Panc1 (cell line): ENCODE data around the gene ZNF845. TPM values are rescaled to one million over a fixed set of nuclear protein-coding genes. Genes with fewer than 3 reads are reported as not detected.

Experiments used
- ATAC-seq: fragments of 200-7000 bp; cut with Tn5 transposase; 2 replicates; pipeline ENCODE4 v1.9.1; 2020; ENCODE audit warnings: mild to moderate bottlenecking, moderate library complexity
- BruUV-seq: library from RNA; stranded (reverse); fragments of 400-500 nt; replicated peaks from 2 replicates; lab custom pipeline; 2021; lab: Mats Ljungman, UMichigan
- CTCF ChIA-PET: fragments of 300-600 bp; sonication (Branson Sonifier 250); formaldehyde crosslinking; loops from one replicate; lab custom pipeline; 2022; ENCODE audit warnings: antibody characterized with exemption; lab: Charles Lee
- POLR2A ChIA-PET: fragments of 300-600 bp; sonication (Branson Sonifier 250); formaldehyde crosslinking; loops from one replicate; lab custom pipeline; 2022; ENCODE audit warnings: antibody characterized with exemption; lab: Charles Lee
- DNase-seq: peaks from one replicate; pipeline ENCODE4 v3.0.0-alpha.2; 2010; ENCODE audit warnings: low read depth, low spot score
- H3K27ac ChIP-seq: 2 replicates; pipeline ENCODE4 v1.5.1; 2011; ENCODE audit warnings: mild to moderate bottlenecking, low read length, inconsistent platforms
- H3K27me3 ChIP-seq: fragments of 200-500 bp; sonication (Bioruptor generic); 2 replicates; pipeline ENCODE4 v1.6.0; 2014; ENCODE audit warnings: low read length, inconsistent platforms; ENCODE audit not compliant: control insufficient read depth, insufficient read depth
- H3K36me3 ChIP-seq: fragments of 200-500 bp; sonication (Bioruptor generic); 2 replicates; pipeline ENCODE4 v1.5.1; 2014; ENCODE audit warnings: inconsistent platforms, mild to moderate bottlenecking, low read length, moderate library complexity; ENCODE audit not compliant: control insufficient read depth, insufficient read depth
- H3K4me1 ChIP-seq: 2 replicates; pipeline ENCODE4 v1.5.1; 2011; ENCODE audit warnings: inconsistent platforms, mild to moderate bottlenecking, low read length, moderate library complexity; ENCODE audit not compliant: control insufficient read depth, insufficient read depth
- H3K4me3 ChIP-seq, 2 experiments: 2 replicates each; pipeline ENCODE4 v1.5.1; 2011 to 2012; ENCODE audit warnings: low read depth in 2 of 2, low read length in 2 of 2, mild to moderate bottlenecking in 2 of 2, inconsistent platforms in 1 of 2, moderate library complexity in 1 of 2
- H3K9me3 ChIP-seq: fragments of 200-500 bp; sonication (Bioruptor generic); 2 replicates; pipeline ENCODE4 v1.5.1; 2014; ENCODE audit warnings: low read depth, mild to moderate bottlenecking, inconsistent platforms, low read length, moderate library complexity; ENCODE audit not compliant: control insufficient read depth, insufficient read depth
- POLR2AphosphoS5 ChIP-seq: IDR thresholded peaks from 2 replicates; pipeline ENCODE4 v1.6.1; 2012; ENCODE audit warnings: mild to moderate bottlenecking, low read depth, low read length, moderate library complexity
- SIN3A ChIP-seq: IDR thresholded peaks from 2 replicates; pipeline ENCODE4 v1.6.1; 2012; ENCODE audit warnings: low read depth, mild to moderate bottlenecking, low read length, moderate library complexity, borderline replicate concordance; ENCODE audit not compliant: insufficient read depth
- TCF7L2 ChIP-seq: IDR thresholded peaks from 2 replicates; pipeline ENCODE4 v1.6.1; 2011; ENCODE audit warnings: mild to moderate bottlenecking, low read depth, low read length, inconsistent platforms
- in situ Hi-C: cut with HindIII; loops from 2 replicates; pipeline ENCODE4 v1.10.0; 2016; ENCODE audit warnings: low sequenced_read_pairs, low pct_unique_long_range_greater_than_20kb
- intact Hi-C: fragments of 100-400 bp; cut with micrococcal nuclease; formaldehyde crosslinking; loops from one replicate; pipeline ENCODE4 v1.10.0; 2022; ENCODE audit not compliant: unreplicated experiment
- total RNA-seq: library from RNA; stranded (reverse); gene quantifications from one replicate; pipeline ENCODE4 v1.2.1, GENCODE V29; 2021; ENCODE audit not compliant: unreplicated experiment
- TF ChIP-seq, protein P1 (sequence below), 2 experiments: IDR thresholded peaks; 2 replicates each; pipeline ENCODE4 v1.6.1; 2011 to 2012; ENCODE audit warnings: low read depth in 2 of 2, control low read depth in 1 of 2, low read length in 1 of 2, mild to moderate bottlenecking in 1 of 2, moderate library complexity in 1 of 2; ENCODE audit not compliant: insufficient read depth in 1 of 2
- TF ChIP-seq, protein P2 (sequence below): fragments of 450-650 bp; IDR thresholded peaks from 2 replicates; pipeline ENCODE4 v1.5.1; 2017; ENCODE audit warnings: mild to moderate bottlenecking

The ZNF845 gene
- total RNA-seq, 1 experiment from 2014 or later: 12.3 TPM

DNA sequence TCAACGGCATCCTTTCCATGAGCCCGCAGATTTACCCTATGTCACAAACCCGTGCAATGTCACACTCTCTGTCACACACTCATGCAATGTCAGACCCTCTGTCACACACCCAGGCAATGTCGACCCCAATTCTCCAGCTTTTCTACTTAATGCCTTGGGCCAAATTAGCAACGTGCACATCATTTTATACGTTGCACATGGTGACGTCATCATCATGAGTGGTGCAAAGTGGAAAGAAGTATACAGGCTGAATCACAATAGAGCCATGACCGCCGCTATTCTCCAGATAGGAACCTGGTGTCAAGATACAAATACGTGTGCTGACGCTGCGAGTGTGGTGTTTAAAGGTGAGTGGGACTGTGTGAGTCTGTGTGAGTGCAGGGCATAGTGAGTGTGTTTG, 21.7 kb upstream of the ZNF845 start:
- ATAC-seq: no peak
- Histone ChIP-seq H3K27me3 (no peaks in the 10 kb centered on the region), H3K4me1 (peaks cover 4% of the 10 kb centered on the region; the same call in 1 of the 2 replicates), H3K27ac (no peak overlapping the region), H3K9me3 (no peaks in the 10 kb centered on the region), H3K36me3 (no peaks in the 10 kb centered on the region), H3K4me3 (no peak overlapping the region)
- BruUV-seq: no TSS peak
- intact Hi-C loops: no loop called here
- ChIA-PET POLR2A (no interaction called here), CTCF (no interaction called here)
- no peak for DNase-seq
- in situ Hi-C loops: no loop called here
- TF ChIP-seq SIN3A: no peak
- TF ChIP-seq, protein P1, sequence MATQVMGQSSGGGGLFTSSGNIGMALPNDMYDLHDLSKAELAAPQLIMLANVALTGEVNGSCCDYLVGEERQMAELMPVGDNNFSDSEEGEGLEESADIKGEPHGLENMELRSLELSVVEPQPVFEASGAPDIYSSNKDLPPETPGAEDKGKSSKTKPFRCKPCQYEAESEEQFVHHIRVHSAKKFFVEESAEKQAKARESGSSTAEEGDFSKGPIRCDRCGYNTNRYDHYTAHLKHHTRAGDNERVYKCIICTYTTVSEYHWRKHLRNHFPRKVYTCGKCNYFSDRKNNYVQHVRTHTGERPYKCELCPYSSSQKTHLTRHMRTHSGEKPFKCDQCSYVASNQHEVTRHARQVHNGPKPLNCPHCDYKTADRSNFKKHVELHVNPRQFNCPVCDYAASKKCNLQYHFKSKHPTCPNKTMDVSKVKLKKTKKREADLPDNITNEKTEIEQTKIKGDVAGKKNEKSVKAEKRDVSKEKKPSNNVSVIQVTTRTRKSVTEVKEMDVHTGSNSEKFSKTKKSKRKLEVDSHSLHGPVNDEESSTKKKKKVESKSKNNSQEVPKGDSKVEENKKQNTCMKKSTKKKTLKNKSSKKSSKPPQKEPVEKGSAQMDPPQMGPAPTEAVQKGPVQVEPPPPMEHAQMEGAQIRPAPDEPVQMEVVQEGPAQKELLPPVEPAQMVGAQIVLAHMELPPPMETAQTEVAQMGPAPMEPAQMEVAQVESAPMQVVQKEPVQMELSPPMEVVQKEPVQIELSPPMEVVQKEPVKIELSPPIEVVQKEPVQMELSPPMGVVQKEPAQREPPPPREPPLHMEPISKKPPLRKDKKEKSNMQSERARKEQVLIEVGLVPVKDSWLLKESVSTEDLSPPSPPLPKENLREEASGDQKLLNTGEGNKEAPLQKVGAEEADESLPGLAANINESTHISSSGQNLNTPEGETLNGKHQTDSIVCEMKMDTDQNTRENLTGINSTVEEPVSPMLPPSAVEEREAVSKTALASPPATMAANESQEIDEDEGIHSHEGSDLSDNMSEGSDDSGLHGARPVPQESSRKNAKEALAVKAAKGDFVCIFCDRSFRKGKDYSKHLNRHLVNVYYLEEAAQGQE (IDR thresholded peaks at IDR 0.05; ENCODE audit: insufficient read depth in 1 of 2, low read depth in 2 of 2, low read length in 1 of 2): no peak
- TF ChIP-seq, protein P2, sequence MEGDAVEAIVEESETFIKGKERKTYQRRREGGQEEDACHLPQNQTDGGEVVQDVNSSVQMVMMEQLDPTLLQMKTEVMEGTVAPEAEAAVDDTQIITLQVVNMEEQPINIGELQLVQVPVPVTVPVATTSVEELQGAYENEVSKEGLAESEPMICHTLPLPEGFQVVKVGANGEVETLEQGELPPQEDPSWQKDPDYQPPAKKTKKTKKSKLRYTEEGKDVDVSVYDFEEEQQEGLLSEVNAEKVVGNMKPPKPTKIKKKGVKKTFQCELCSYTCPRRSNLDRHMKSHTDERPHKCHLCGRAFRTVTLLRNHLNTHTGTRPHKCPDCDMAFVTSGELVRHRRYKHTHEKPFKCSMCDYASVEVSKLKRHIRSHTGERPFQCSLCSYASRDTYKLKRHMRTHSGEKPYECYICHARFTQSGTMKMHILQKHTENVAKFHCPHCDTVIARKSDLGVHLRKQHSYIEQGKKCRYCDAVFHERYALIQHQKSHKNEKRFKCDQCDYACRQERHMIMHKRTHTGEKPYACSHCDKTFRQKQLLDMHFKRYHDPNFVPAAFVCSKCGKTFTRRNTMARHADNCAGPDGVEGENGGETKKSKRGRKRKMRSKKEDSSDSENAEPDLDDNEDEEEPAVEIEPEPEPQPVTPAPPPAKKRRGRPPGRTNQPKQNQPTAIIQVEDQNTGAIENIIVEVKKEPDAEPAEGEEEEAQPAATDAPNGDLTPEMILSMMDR: no peak
- TF ChIP-seq POLR2AphosphoS5: no peak
- TF ChIP-seq TCF7L2: no peak

DNA sequence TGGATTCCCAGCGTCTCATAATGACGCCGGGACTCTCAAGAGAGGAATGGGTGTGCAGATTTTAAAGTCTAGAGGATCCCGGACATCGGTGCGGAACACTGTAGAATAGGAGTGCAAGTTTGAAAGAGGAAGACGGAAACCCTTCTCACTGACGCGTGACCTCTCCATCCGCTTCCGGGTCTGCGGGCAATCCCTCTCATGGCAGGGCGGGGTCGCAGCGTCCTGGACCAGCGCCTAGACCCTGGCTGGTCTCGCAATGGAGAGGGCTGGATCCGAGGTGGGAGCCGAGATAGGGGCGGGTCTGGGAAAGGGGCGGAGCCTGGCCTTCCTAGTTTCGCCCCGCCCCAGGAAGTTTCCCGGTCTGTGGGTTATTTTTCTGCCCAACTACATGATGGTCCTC, 4.6 kb upstream of the ZNF845 start:
- Histone ChIP-seq H3K4me1 (no peaks in the 10 kb centered on the region), H3K9me3 (peaks cover 38% of the 10 kb centered on the region; the same call in 1 of the 2 replicates), H3K27me3 (no peaks in the 10 kb centered on the region), H3K27ac (no peak overlapping the region), H3K36me3 (no peaks in the 10 kb centered on the region), H3K4me3 (no peak overlapping the region)
- ChIA-PET POLR2A (no interaction called here), CTCF (no interaction called here)
- no TSS peak for BruUV-seq
- in situ Hi-C loops (no loop called here), intact Hi-C loops (no loop called here)
- TF ChIP-seq, protein P2: no peak
- TF ChIP-seq POLR2AphosphoS5: no peak
- no peak for TF ChIP-seq SIN3A
- TF ChIP-seq, protein P1 (IDR thresholded peaks at IDR 0.05; ENCODE audit: insufficient read depth in 1 of 2, low read depth in 2 of 2, low read length in 1 of 2): no peak
- no peak for TF ChIP-seq TCF7L2
- DNase-seq: no peak
- ATAC-seq: no peak
